Amygdala (tissue), 56 donors: ENCODE results near the gene TDRD3.
A peak's percentile ranks its signal among the peaks of the same experiment; 100 is the strongest.

Source experiments
- DNase-seq, 56 donors: peaks; one replicate each; lab custom pipeline; 2025; lab: John Stamatoyannopoulos, UW

Gene TDRD3

DNA sequence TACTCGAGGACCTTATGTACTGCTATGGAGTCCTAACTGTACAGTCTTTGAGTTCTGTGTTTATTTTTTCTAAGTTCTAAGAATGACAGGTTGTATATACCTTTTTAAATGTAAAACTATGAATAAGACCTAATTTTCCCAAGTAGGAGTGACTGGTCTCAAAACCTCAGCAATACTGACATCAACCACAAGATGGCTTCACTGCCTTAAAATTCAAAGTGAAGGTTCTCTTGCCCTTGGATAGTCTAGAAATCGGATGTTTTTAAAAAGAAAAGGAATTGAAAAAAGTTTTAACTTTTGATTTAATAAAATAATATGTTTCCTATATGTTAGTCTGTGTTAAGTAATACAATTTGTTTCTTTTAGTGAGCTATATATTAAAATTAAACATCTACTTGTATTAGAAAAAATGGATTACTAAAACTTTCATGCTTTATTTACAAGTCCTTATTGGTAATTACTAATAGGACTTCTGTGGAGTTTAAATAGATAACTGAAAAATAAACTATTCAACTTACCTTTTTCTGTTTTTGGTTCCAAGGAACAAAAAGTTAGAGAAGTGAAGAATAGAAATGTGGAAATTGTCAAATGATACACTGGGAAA lies 52.0 kb downstream of the TDRD3 start:
- DNase-seq = peak in 6 of 56 donors; percentile 1 to 25 (median 12)

DNA sequence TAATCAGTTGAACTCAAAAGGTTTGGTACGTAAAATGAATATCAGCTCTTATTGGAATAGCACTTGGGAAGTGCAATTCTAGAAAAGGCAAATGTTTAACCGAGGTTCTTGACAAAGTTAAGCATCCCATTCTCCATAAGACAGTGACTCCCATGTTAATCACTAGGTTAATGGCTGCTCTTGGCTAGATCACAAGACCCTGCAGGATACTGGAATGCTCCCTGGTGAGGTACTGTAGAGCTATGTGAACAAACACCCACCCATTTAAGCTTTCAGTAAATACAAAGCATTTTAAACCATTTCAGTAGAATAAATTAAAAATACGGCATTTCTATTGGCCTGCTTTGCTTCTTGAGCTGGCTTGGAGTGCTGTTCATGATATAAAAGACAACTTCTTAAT lies 56.5 kb downstream of the TDRD3 start:
- DNase-seq = no peak

- DNase-seq = no peak
Observed at GRCh38 chr13:60454425-60454824, 57.4 kb downstream of the TDRD3 start.

- no peak for DNase-seq
Observed at GRCh38 chr13:60463787-60464186, 66.8 kb downstream of the TDRD3 start.

- DNase-seq = no peak
Observed at GRCh38 chr13:60467098-60467497, 70.1 kb downstream of the TDRD3 start.

GRCh38 chr13:60479273-60479672 lies 82.3 kb downstream of the TDRD3 start:
- DNase-seq = no peak

DNA sequence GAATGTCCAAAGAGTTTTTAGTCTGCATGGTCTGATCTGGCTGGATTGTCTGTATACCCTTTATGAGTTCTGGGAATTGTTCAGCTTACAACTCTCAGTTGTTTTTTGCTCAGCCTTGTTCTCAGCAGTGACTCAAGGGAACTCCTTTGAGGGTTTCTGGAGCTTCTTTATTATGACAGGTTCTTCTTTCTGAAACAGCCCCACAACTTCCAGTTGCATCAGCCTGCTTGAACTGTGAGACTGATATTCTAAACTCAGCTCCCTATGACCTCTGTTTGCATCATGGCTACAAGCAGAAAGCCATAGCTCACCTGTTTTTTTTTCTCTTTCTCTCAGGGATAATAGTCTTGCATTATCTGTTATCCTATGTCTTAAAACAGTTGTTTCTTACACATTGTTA lies 85.0 kb downstream of the TDRD3 start:
- DNase-seq = no peak

GRCh38 chr13:60484865-60485264 lies 87.8 kb downstream of the TDRD3 start:
- no peak for DNase-seq

- no peak for DNase-seq
Observed at GRCh38 chr13:60491531-60491930, 94.5 kb downstream of the TDRD3 start.

GRCh38 chr13:60492187-60492586 lies 95.2 kb downstream of the TDRD3 start:
- DNase-seq = no peak

DNA sequence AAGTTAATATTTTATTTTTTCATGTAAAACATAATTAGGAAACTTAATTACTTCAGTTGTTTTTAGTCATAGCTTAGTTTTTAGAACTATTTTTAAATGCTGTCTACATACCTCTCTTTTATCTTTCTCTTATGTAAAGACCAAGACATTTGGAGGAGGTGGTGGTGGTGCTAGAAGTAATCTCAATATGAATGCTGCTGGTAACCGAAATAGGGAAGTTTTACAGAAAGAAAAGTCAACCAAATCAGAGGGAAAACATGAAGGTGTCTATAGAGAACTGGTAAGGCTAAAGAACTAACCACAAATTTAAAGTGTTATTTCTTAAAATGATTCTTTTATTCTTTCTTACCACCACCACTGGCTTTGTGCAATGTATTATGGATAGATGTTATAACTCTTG lies 97.3 kb downstream of the TDRD3 start:
- DNase-seq = no peak

DNA sequence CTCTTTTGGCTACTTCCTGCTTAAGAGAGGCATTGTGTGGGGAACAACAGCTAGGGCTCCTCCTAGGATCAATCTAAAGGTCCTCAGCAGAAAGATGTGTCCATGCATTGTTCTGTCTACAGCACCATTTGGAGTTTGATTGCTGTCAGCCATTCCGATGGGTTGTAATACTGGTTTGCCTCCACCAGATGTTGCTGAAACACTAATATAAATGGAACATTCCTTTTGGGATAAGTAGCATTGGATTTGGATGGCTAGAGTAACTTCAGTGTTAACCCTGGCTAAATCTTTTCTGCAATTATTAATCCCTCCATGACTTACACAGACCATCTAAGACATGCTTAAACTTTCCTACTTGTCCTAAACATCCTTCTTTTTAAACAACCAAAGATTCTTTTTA lies 104.2 kb downstream of the TDRD3 start:
- DNase-seq = no peak

DNA sequence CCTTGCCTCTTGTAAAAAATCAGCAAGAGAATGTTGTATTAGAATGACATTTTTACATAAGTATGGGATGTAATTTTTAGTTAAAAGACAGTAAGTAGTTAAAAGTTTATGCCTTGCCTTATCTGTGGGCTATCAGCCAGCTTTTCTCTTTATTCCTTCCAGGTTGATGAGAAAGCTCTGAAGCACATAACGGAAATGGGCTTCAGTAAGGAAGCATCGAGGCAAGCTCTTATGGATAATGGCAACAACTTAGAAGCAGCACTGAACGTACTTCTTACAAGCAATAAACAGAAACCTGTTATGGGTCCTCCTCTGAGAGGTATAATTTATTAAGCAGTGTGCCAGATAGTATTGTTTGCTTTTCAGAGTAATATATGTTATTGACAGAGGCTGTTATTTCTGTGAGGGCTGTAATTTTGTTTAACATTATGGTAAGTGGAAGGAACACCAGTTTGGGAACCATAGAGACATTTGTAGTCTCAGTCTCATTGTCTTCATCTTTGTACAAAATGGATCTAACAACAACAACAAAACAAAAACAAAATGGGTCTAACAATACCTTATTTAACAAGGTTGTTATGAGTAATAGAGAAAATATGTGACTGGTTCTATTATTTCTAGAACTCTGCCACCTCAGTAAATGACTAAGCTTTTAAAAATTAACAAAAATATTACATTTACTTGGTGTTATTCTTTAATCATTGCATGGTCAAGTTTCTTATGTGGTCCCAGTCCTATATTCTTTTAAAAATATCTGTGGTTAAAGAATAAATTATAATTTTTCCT lies 112.8 kb downstream of the TDRD3 start:
- DNase-seq = no peak

DNA sequence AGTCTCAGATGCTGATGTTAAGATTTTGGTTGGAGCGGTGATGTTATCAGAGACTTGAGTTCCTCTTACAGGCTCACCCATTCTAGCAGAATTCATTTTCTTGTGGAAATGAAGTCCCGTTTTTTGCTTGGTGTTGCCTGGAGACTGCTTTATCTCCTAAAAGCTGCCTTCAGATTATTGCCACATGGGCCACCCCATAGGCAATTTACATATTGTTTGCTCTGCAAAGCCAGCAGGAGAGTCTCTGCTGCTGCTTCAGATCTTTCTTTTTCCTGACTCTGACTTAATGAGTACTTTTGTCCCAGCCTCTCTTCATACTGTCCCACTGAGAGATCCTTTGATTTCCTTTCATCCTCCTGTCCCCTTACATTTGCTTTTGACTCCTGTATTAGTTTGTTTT lies 114.6 kb downstream of the TDRD3 start:
- DNase-seq = no peak

- no peak for DNase-seq
Observed at GRCh38 chr13:60514891-60515290, 117.9 kb downstream of the TDRD3 start.

DNA sequence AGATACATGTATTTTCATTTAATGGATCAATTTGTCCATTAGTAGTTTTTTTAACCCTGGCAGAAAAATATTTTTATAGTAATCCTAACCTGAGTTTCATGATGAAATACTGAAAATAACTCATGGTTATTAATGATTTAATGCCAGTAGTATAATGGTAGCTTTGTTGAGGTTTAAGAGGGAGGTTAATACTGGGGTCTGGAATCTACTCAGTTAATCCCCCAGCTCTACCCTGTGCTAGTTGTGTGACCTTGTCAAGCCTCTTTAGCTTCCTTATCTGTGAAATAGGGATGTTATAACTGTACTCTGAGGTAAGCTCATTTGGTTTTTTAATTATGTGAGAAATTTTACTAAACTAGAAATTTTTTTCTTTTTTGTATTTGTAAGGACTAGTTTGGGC lies 122.5 kb downstream of the TDRD3 start:
- no peak for DNase-seq

DNA sequence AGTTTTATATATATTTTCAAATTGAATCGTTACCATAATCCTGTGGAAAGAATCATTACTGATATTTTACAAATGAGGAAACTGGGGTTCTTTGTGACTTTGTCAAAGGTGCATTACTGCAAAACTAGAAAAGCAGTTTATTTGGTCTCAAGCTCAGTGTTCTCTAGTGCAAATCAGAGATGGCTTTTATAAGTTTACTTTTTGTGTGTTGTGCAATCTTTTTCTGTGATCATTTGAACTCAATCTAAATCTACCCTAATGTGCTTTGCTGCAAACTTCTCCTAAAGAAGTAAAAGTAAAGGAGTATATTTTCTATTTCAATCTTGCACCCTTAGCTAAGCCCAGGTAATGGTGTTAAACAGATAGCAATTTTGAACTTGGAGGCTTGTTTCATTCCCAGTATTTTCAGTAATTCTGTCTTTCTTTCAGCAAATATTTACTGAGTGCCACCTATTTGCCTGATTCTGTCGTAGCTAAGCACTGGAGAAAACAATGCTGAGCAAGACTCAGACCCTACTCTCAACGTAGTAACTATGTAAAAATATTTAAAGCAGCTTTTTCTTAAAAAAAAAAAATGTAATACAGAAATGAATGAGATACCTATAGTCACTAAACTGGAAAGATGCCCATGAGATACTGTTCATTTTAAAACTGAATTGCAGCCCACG lies 124.0 kb downstream of the TDRD3 start:
- DNase-seq = no peak

DNA sequence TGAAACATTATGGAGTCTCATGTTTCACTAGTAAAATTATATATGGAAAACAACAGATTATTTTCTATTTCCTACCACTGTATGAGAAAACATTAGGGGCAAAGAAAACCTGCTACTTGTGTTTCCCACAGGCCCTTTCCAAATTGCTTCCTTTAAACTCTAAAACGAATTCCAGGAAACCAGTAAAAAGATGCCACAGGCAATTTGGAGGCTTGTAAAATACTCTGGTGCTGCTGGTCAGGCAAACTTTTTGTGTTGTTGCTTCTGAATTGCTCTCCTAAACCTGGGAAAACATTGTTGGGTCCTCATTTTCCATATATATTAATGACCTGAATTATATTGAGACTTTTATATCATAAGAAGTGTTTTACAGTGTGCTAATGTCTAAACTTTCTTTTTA lies 141.5 kb downstream of the TDRD3 start:
- DNase-seq = no peak

DNA sequence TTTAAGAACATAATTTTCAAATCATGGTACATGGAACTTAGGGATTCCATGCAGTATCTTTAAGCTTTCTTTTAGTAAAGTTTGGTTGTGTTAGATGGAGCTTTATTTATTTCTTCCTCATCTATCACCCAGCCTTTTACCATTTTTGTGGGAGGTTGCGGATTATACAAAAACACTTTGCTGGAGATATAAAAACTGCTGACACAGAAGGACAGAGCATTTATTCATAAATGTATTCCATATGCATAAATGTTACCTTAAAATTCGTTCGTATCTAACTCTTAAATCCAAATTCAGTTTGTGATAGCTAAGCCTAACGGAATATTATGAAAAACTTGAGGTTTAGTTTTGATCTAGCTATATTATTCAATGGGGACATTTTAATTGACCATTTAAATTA lies 143.3 kb downstream of the TDRD3 start:
- DNase-seq = no peak

- DNase-seq = no peak
Observed at GRCh38 chr13:60562096-60562780, 165.2 kb downstream of the TDRD3 start.

DNA sequence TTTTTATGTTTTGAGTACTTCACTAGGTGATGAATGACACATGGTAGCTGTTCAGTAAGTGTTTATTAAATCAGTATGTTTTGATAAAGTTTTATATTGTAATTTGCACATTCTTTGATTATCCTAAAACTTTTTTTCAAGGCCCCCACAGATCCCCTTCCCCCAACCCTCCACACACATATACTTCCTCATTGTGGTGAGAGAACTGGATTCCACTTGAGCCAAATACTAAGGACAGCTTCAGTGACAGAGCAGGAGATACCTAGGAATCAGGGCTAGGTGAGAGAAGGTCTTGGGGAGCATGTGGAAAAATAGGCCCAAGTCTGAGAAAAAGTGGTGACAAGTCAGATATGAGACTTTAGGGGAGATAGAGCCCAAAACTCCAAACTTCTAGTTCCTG lies 174.6 kb downstream of the TDRD3 start:
- no peak for DNase-seq
